HG03175 (cell line): ENCODE data around the gene COMT.

Experiments used
- ATAC-seq: cut with Tn5 transposase; IDR thresholded peaks from one replicate; pipeline ENCODE4 v1.9.1; 2021; ENCODE audit warnings: mild to moderate bottlenecking, moderate library complexity; ENCODE audit not compliant: unreplicated experiment

COMT gene

GRCh38 chr22:19968450-19968891 lies 26.9 kb downstream of the COMT start:
- no peak for ATAC-seq

GRCh38 chr22:19969141-19969928 lies 27.8 kb downstream of the COMT start:
- no peak for ATAC-seq

- no peak for ATAC-seq
Measured at GRCh38 chr22:19970031-19970478, 28.5 kb downstream of the COMT start.

GRCh38 chr22:19970479-19971275 lies 29.1 kb downstream of the COMT start:
- no peak for ATAC-seq

GRCh38 chr22:19971276-19972124 lies 29.9 kb downstream of the COMT start:
- ATAC-seq = no peak

- ATAC-seq = no peak
Measured at GRCh38 chr22:19972251-19972650, 30.7 kb downstream of the COMT start.

GRCh38 chr22:19972652-19973550 lies 31.3 kb downstream of the COMT start:
- ATAC-seq = no peak

- ATAC-seq = no peak
Measured at GRCh38 chr22:19973551-19974267, 32.1 kb downstream of the COMT start.

GRCh38 chr22:19974268-19974861 lies 32.8 kb downstream of the COMT start:
- ATAC-seq = no peak

GRCh38 chr22:19974935-19975706 lies 33.5 kb downstream of the COMT start:
- ATAC-seq = no peak

GRCh38 chr22:19975707-19976035 lies 34.1 kb downstream of the COMT start:
- no peak for ATAC-seq

- no peak for ATAC-seq
Measured at GRCh38 chr22:19976671-19977070, 35.1 kb downstream of the COMT start.

GRCh38 chr22:19977296-19978243 lies 36.0 kb downstream of the COMT start:
- ATAC-seq = no peak

- ATAC-seq = no peak
Measured at GRCh38 chr22:19978748-19979147, 37.2 kb downstream of the COMT start.

- no peak for ATAC-seq
Measured at GRCh38 chr22:19979712-19980493, 38.3 kb downstream of the COMT start.

GRCh38 chr22:19980766-19981165 lies 39.2 kb downstream of the COMT start:
- ATAC-seq = no peak
